Progenitor cell of endocrine pancreas (in vitro differentiated cells): ENCODE data around the gene MED28. TPM values are rescaled to one million over a fixed set of nuclear protein-coding genes. Genes with fewer than 3 reads are reported as not detected.

Experiments used
- DNase-seq: peaks from one replicate; pipeline ENCODE4 v3.0.0; 2021; ENCODE audit warnings: low spot score; ENCODE audit not compliant: unreplicated experiment
- H3K27ac Mint-ChIP-seq: 2 replicates; pipeline ENCODE4 v1.8.0; 2021; ENCODE audit warnings: mild to moderate bottlenecking, moderate library complexity, mixed read lengths
- H3K27me3 Mint-ChIP-seq: 2 replicates; pipeline ENCODE4 v1.8.0; 2021; ENCODE audit warnings: mixed read lengths
- H3K36me3 Mint-ChIP-seq: 2 replicates; pipeline ENCODE4 v1.8.0; 2022; ENCODE audit warnings: mixed read lengths; ENCODE audit not compliant: insufficient read depth
- H3K4me1 Mint-ChIP-seq: 2 replicates; pipeline ENCODE4 v1.8.0; 2021; ENCODE audit warnings: low read depth, mixed read lengths
- H3K4me3 Mint-ChIP-seq: 2 replicates; pipeline ENCODE4 v1.8.0; 2021; ENCODE audit warnings: low read depth, mild to moderate bottlenecking, moderate library complexity, mixed read lengths
- H3K9me3 Mint-ChIP-seq: 2 replicates; pipeline ENCODE4 v1.8.0; 2021; ENCODE audit warnings: low read depth, mixed read lengths
- CTCF ChIP-seq: fragments of 200-600 bp; sonication (generic); IDR thresholded peaks from one replicate; pipeline ENCODE4 v1.5.0; 2021; ENCODE audit warnings: antibody characterized with exemption, mild to moderate bottlenecking; ENCODE audit not compliant: unreplicated experiment
- total RNA-seq: library from RNA; stranded (reverse); gene quantifications from 2 replicates; pipeline ENCODE4 v1.2.1, GENCODE V29; 2021

The MED28 gene
- total RNA-seq, 1 donor from 2014 or later: 108 TPM

DNA sequence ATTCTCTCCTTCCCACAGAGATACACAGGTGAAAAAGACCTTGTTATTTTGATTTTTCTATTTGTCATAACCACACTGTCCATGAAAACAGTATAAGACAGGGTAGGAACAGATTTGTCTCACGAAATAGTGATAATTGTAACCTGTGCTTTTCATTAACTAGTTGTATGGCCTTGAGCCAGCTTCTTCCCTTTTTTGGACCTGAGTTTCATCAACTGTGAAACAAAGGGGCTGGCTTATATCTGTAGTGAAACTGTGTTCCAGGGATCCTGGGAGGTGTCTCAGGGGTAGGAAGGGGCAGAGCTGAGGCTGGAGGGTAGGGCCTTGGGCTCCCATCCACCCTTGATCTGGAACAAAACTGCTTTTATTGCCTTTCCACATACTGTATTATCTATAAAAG, 50.9 kb downstream of the MED28 start:
- Mint-ChIP-seq H3K27me3 (no peaks in the 10 kb centered on the region), H3K27ac (no peak overlapping the region), H3K9me3 (no peaks in the 10 kb centered on the region), H3K4me1 (no peaks in the 10 kb centered on the region), H3K36me3 (no peaks in the 10 kb centered on the region), H3K4me3 (no peak overlapping the region)
- TF ChIP-seq CTCF: no peak
- DNase-seq: no peak

- no peaks in the 10 kb centered on the region for H3K9me3 Mint-ChIP-seq
- H3K4me3 Mint-ChIP-seq: no peak overlapping the region
- TF ChIP-seq CTCF: no peak
- no peaks in the 10 kb centered on the region for H3K4me1 Mint-ChIP-seq
- no peaks in the 10 kb centered on the region for H3K27me3 Mint-ChIP-seq
- no peaks in the 10 kb centered on the region for H3K36me3 Mint-ChIP-seq
- no peak for DNase-seq
- H3K27ac Mint-ChIP-seq: no peak overlapping the region
Measured at GRCh38 chr4:17665852-17666251, 51.4 kb downstream of the MED28 start.

DNA sequence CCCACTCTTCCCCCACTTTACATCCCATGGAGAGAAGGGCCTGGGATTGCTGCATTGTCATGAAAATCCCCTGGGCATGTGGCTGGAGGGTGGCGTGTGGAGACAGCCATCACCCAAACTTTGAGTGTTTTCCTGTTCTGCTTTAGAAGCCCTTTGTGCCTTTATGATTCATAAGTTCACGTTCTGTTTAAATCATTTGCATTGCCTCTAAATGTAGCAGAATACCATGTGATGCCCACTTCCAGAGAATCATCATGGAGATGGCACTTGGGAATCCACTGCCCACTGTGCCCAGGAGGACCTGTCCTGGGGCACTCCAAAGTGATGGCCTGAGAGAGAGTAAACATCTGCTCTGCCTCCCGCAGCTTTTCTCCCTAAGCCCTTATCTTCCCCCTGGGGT, 52.8 kb downstream of the MED28 start:
- H3K27me3 Mint-ChIP-seq: peaks cover 4% of the 10 kb centered on the region
- no peaks in the 10 kb centered on the region for H3K36me3 Mint-ChIP-seq
- H3K9me3 Mint-ChIP-seq: peaks cover 6% of the 10 kb centered on the region
- H3K4me3 Mint-ChIP-seq: no peak overlapping the region
- H3K27ac Mint-ChIP-seq: no peak overlapping the region
- TF ChIP-seq CTCF: no peak
- H3K4me1 Mint-ChIP-seq: no peaks in the 10 kb centered on the region
- DNase-seq: no peak

DNA sequence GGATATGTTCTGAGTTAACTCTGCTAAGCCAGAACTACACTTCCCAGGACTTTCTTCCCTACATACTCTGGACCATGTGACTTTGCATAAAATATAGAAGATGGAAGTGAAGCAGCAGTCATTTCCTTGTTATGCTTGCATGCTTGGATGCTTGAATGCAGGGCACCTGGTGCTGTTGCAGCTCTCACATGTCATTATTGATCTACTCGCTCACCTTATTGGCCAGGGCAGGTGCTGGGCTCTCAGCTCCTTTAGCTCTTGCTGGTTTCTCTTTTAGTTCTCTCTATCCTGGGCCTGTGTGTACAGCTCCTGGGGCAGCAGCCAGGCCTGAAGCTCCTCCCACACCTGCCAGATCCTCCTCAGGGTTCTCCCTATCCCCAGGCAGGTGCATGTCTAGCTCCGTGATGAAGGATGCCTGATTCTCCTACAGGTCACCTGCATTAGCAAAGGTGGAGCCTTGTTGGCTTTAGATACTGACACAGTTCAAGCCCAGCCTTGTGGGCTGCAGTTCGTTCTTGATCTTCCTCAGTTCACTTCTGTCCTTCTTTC, 53.3 kb downstream of the MED28 start:
- no peak overlapping the region for H3K27ac Mint-ChIP-seq
- no peak overlapping the region for H3K4me3 Mint-ChIP-seq
- H3K4me1 Mint-ChIP-seq: no peaks in the 10 kb centered on the region
- H3K9me3 Mint-ChIP-seq: peaks cover 8% of the 10 kb centered on the region
- peaks cover 4% of the 10 kb centered on the region for H3K27me3 Mint-ChIP-seq
- no peak for DNase-seq
- TF ChIP-seq CTCF: no peak
- no peaks in the 10 kb centered on the region for H3K36me3 Mint-ChIP-seq

GRCh38 chr4:17670423-17670822, 56.0 kb downstream of the MED28 start:
- peaks cover 9% of the 10 kb centered on the region for H3K9me3 Mint-ChIP-seq
- no peak for DNase-seq

More at GRCh38 chr4:17670423-17670822, 56.0 kb downstream of the MED28 start:
- Mint-ChIP-seq H3K27me3 (peaks cover 4% of the 10 kb centered on the region), H3K27ac (no peak overlapping the region), H3K36me3 (no peaks in the 10 kb centered on the region), H3K4me3 (no peak overlapping the region), H3K4me1 (no peaks in the 10 kb centered on the region)
- no peak for TF ChIP-seq CTCF
